H7 (cell line): ENCODE data around the gene FAM200C. TPM values are rescaled to one million over a fixed set of nuclear protein-coding genes. Genes with fewer than 3 reads are reported as not detected.
A peak's percentile ranks its signal among the peaks of the same experiment; 100 is the strongest.

Source experiments
- DNase-seq: peaks from one replicate; pipeline ENCODE4 v3.0.0; 2012
- H3K27me3 ChIP-seq: 2 replicates; pipeline ENCODE4 v1.6.0; 2011; ENCODE audit warnings: mild to moderate bottlenecking, low read length; ENCODE audit not compliant: control insufficient read depth, insufficient read depth
- H3K36me3 ChIP-seq: replicated peaks from 2 replicates; pipeline ENCODE4 v1.5.1; 2011; ENCODE audit warnings: low read length; ENCODE audit not compliant: control insufficient read depth, insufficient read depth
- H3K4me3 ChIP-seq: 2 replicates; pipeline ENCODE4 v1.5.1; 2011; ENCODE audit warnings: low read depth, mild to moderate bottlenecking, control low read depth, low read length, moderate library complexity; ENCODE audit not compliant: insufficient read depth
- total RNA-seq: library from RNA; depleted of rRNA; stranded (reverse); fragments of >200 nt; shearing (Covaris generic); gene quantifications from 2 replicates; pipeline ENCODE4 v1.2.3, GENCODE V29; 2014

The FAM200C gene
- total RNA-seq, 1 experiment from 2014 or later = 4.8 TPM

- Histone ChIP-seq H3K4me3 (no peak overlapping the region), H3K36me3 (peaks cover 3% of the 10 kb centered on the region), H3K27me3 (no peaks in the 10 kb centered on the region)
- no peak for DNase-seq
Observed at GRCh38 chr5:160434022-160434531, 34.2 kb upstream of the FAM200C start.

- Histone ChIP-seq H3K27me3 (no peaks in the 10 kb centered on the region), H3K4me3 (no peak overlapping the region), H3K36me3 (peaks cover 7% of the 10 kb centered on the region)
- no peak for DNase-seq
Observed at GRCh38 chr5:160432787-160433186, 32.9 kb upstream of the FAM200C start.

GRCh38 chr5:160432196-160432595 lies 32.3 kb upstream of the FAM200C start:
- Histone ChIP-seq H3K4me3 (no peak overlapping the region), H3K36me3 (peaks cover 13% of the 10 kb centered on the region), H3K27me3 (no peaks in the 10 kb centered on the region)
- no peak for DNase-seq

GRCh38 chr5:160427607-160428006 lies 27.8 kb upstream of the FAM200C start:
- Histone ChIP-seq H3K36me3 (peaks cover 41% of the 10 kb centered on the region), H3K27me3 (no peaks in the 10 kb centered on the region), H3K4me3 (no peak overlapping the region)
- no peak for DNase-seq

- peaks cover 37% of the 10 kb centered on the region for H3K36me3 ChIP-seq
- peak overlapping the region; percentile 93 for H3K4me3 ChIP-seq
- no peaks in the 10 kb centered on the region for H3K27me3 ChIP-seq
- no peak for DNase-seq
Observed at GRCh38 chr5:160423099-160423498, 23.2 kb upstream of the FAM200C start.

- peak; percentile 90 for DNase-seq
- peaks cover 25% of the 10 kb centered on the region for H3K36me3 ChIP-seq
- peak within 1 kb of the TSS; percentile 93 for H3K4me3 ChIP-seq
- H3K27me3 ChIP-seq = no peaks in the 10 kb centered on the region
Observed at GRCh38 chr5:160421625-160422258, 21.9 kb upstream of the FAM200C start, which contains the start of gene PTTG1. Gene PTTG1 (plus strand): TSS chr5:160421855. CDS start chr5:160422313, 458 bp downstream.

- Histone ChIP-seq H3K36me3 (peaks cover 20% of the 10 kb centered on the region), H3K27me3 (no peaks in the 10 kb centered on the region), H3K4me3 (no peak overlapping the region)
- no peak for DNase-seq
Observed at GRCh38 chr5:160420331-160420610, 20.4 kb upstream of the FAM200C start.

GRCh38 chr5:160419458-160420330 lies 19.8 kb upstream of the FAM200C start:
- H3K4me3 ChIP-seq = peak overlapping the region; percentile 72
- DNase-seq = no peak
- no peaks in the 10 kb centered on the region for H3K27me3 ChIP-seq
- peaks cover 14% of the 10 kb centered on the region for H3K36me3 ChIP-seq

- DNase-seq = peak; percentile 90
- peak within 1 kb of the TSS; percentile 72 for H3K4me3 ChIP-seq
- peaks cover 13% of the 10 kb centered on the region for H3K36me3 ChIP-seq
- no peaks in the 10 kb centered on the region for H3K27me3 ChIP-seq
Observed at GRCh38 chr5:160418561-160419457, 19.0 kb upstream of the FAM200C start, which contains the start of gene SLU7. Gene SLU7 (minus strand): TSS chr5:160419081. CDS start chr5:160415294, 3,787 bp downstream.

GRCh38 chr5:160398806-160399205 lies 1.0 kb downstream of the FAM200C start:
- Histone ChIP-seq H3K4me3 (peak overlapping the region; percentile 84; the same call in 1 of the 2 replicates), H3K27me3 (no peaks in the 10 kb centered on the region), H3K36me3 (peaks cover 3% of the 10 kb centered on the region)
- no peak for DNase-seq

- Histone ChIP-seq H3K27me3 (no peaks in the 10 kb centered on the region), H3K36me3 (no peaks in the 10 kb centered on the region; the same call in 1 of the 2 replicates), H3K4me3 (no peak overlapping the region)
- no peak for DNase-seq
Observed at GRCh38 chr5:160397492-160397891, 2.4 kb downstream of the FAM200C start.

GRCh38 chr5:160395111-160395510 lies 4.7 kb downstream of the FAM200C start:
- Histone ChIP-seq H3K36me3 (no peaks in the 10 kb centered on the region; the same call in 1 of the 2 replicates), H3K4me3 (no peak overlapping the region), H3K27me3 (no peaks in the 10 kb centered on the region)
- DNase-seq = no peak

- Histone ChIP-seq H3K36me3 (no peaks in the 10 kb centered on the region), H3K4me3 (no peak overlapping the region), H3K27me3 (no peaks in the 10 kb centered on the region)
- DNase-seq = no peak
Observed at GRCh38 chr5:160390787-160391696, 8.8 kb downstream of the FAM200C start.
